GM18867 (cell line): Measurements from ENCODE around the gene MIEF1.

ENCODE experiments used
- ATAC-seq: cut with Tn5 transposase; IDR thresholded peaks from one replicate; pipeline ENCODE4 v1.9.1; 2021; ENCODE audit warnings: mild to moderate bottlenecking, moderate library complexity; ENCODE audit not compliant: unreplicated experiment

MIEF1 gene

GRCh38 chr22:39502109-39502788, at the start of gene MIEF1:
Gene MIEF1 (plus strand): TSS chr22:39502290. CDS start chr22:39511295, 9,005 bp downstream.
- peak; percentile 89 for ATAC-seq

DNA sequence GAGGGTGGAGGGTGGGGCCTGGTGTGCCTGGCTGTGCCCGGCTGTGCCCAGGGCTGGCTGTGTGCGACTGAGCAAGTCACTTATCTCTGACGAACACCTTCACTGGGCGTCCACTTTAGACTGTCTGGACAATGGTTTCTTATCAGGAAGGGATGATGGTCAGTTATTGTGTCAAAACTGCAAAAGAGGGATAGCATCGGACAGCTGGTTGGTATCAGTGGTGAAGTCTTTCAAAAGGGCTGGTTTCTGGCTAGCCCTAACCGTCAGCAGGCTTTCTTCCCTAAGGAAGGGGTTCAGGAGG, 49.4 kb upstream of the MIEF1 start:
- no peak for ATAC-seq

DNA sequence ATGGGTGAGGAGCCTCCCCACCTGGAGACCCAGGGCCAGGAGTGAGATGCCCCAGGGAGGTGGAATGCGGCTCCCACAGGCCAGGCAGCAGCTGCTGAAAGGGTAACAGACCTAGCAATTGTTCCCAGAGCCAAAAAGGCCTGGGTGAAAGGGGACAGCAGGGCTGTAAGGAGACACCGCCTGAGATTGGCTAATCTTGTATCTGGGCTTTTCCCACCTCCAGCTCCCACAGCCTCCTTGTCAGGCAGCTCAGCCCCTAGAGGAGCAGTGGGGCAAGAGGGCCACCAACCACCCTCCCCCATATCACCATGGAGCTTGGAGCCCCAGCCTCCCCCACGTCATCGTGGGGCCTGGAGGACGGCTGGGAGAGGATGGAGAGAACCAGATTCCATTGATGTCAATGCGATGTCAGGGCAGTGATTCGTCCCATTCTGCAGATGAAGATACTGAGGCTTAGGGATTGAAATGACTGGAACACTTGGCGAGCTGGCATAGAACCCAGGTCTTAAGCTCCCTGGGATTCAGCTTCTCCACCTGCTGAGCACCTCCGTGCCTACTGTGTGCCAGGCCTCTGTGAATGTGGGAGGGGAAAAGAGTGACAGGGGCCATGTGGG, 48.2 kb upstream of the MIEF1 start:
- ATAC-seq = no peak

GRCh38 chr22:39454385-39454871, 47.7 kb upstream of the MIEF1 start:
- ATAC-seq = no peak

DNA sequence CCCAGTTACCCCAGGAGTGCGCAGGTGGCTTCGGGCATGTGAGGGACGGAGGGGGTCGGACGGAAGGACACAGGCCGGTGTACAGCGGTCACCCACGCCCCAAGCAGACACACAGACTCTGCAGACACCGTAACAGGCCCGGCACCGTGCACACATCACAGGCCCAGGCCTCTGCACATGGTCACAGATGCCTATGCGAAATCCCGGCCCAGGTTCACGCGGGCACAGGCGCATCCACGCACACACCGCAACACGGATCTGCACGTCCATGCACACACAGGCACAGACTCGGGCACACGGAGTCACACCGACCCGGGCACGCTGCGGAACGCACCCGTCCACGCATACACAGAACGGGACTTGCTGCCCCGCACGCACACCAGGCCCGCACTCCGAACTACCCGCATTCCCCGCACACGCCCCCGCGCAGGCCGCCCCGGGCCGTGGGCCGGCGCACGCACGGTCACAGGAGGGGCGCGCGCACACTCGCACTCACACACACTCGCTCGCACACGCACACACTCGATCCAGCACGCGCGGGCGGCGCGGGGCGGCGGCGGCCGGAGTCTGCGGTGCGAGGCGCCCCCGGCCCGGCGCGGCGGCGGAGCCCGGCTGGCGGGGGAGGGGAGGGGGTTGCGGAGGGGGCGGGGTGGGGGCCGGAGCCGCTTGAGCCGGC, 45.4 kb upstream of the MIEF1 start, which contains the start of gene MGAT3:
Gene MGAT3 (plus strand): TSS at position 491 of the 676 bp plus-strand sequence. CDS start 30,336 bp downstream, outside the sequence.
- ATAC-seq = no peak

DNA sequence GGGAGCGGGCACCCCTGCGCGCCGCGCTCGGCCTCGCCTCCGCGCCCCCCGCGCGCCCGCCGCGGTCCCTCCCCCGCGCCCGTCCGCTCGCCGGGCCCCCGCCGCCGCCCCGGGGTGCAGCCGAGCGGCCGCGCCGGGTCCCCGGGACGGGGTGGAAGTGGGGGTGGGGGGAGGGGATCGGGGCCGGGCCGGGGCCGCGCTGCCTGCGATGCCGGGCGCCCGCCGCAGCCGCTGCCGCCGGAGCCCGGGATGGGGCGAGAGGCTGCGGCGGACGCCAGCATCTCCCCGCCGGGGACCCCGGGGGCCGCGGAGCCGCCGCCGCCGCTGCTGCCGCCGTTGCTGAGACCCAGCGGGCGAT, 44.9 kb upstream of the MIEF1 start:
- ATAC-seq = no peak

DNA sequence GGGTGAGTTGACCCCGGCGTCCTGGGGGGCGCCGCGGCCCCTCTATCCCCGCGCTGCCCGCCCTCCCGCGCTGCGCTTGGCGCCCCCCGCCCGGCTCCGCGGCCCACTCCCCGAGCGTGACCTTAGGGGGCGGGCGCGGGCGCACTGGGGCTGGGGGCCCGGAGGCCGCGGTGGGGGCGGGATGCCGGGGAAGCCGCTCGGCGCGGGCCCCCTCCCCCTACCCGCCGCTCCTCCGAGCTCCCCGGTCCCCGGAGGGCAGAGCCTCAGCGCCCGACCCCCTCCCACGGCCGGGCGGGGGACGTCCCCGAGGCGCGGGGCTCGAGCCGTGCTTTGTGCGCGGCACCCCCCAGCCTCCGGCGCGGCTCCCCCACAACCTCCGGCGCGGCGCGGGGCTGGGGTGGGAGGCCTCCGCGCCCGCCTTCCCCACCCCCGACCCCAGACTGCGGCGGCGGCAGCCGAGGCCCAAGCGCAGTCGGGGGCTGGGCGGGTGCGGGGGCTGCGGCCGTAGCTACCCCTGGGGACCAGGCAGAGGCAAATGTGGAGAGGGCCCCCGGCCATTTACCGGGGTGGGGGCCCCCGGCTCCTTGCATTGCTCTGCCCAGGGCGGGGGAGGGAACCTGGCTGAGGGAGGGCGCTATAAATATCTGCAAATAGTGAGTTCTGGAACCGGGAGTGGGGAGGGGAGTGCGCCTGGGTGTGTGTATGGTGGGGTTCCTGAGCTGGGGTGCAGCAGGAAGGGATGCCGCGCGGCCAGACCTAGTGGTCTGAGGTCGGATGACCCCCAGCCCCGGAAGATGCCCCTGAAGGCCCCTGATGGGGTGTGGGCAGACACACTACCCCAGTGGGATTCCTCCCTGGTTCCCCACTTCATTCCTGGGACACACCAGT, 44.3 kb upstream of the MIEF1 start:
- ATAC-seq = no peak

GRCh38 chr22:39458444-39459083, 43.5 kb upstream of the MIEF1 start:
- ATAC-seq = no peak

DNA sequence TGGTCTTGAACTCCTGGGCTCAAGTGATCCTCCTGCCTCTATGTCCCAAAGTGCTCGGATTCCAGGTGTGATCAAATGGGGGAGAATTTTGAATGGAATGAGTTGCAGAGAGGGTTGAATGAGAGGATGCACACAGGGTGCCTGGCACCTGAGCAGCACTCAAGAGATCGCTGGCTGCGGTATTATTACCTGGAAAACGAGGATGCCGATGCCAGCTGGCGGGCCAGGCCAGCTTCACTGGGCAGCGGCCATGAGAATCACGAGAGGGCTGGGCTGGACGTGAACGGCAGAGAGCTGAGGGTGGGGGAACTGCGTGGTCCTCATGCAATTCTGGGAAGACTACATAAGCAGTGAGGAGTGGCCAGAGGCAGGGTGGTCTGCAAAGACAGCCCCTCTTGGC, 42.4 kb upstream of the MIEF1 start:
- ATAC-seq = no peak

DNA sequence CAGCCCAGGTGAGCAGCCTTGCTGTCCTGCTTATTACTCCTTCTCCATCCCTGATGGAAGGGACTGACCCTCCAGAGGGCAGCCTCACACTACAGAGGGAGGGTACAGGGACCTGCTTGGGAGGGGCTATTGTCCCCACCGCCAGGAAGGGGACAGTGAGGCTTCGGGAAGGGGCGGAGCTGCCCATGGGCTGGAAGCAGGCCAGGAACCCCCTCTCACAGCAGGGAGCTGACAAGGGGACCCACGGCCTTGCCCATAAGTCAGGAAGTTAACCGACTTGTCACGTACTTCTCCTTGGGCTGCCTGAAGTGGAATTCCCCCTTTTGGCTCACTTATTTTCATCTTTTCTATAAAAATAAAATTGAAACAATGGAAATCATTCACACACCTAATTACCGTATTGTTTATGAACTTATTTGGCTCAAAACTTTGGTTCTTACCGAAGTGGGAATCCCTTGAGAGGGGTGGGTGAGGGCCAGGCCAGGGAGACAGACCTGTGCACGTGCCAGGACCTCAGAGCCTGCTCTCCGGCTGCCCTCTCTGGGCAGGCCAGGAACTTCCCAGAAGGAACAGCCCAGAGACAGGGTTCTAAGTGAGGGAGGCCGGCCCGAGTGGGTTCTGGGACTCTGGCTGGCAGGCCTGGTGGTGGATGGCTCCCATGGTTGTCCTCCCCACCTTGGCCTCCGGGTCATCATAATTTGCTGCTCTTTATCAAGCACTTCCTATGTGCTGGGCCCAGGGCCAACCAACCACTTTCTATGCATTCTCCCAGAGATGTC, 39.5 kb upstream of the MIEF1 start:
- no peak for ATAC-seq

DNA sequence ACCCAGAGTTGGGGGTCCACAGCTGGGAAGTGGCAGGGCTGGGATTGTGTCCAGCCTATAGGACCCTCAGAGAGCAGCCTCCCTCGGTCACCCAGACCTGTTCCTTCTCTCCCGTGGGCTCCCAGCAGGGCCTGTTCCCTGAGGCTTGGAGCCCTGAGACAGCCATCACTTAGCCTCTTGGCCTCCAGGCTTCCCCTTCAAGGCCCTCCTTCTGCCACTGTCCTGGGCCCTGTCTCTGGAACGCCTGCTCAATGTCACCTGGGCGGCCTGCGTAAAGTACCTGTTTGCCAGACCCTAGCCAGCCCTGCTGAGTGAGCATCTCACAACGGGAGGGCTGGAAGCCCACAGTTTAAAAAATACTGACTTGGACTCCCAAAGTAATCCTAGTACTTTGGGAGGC, 38.8 kb upstream of the MIEF1 start:
- no peak for ATAC-seq

DNA sequence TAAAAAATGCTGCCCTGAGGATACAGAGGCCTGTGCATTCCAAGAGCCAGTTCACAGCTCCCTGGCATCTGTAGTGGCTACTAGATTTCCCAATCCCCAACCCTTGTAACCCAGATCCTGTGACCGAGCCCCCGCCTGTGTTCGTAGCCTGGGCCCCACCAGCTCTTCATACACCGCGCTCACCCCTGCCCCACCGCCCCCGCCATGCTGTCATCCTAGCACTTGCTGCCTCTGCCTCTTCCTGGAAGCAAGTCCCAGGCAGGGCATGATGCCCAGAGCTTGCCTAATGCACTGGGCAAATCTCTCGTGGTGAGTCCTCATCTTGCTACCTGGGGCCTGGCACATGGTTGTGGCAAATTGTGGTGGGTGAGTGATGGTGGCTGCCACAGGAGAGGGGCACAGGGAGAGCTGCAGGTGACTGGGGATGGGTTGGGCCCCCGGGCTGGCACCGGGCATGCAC, 38.1 kb upstream of the MIEF1 start:
- no peak for ATAC-seq

DNA sequence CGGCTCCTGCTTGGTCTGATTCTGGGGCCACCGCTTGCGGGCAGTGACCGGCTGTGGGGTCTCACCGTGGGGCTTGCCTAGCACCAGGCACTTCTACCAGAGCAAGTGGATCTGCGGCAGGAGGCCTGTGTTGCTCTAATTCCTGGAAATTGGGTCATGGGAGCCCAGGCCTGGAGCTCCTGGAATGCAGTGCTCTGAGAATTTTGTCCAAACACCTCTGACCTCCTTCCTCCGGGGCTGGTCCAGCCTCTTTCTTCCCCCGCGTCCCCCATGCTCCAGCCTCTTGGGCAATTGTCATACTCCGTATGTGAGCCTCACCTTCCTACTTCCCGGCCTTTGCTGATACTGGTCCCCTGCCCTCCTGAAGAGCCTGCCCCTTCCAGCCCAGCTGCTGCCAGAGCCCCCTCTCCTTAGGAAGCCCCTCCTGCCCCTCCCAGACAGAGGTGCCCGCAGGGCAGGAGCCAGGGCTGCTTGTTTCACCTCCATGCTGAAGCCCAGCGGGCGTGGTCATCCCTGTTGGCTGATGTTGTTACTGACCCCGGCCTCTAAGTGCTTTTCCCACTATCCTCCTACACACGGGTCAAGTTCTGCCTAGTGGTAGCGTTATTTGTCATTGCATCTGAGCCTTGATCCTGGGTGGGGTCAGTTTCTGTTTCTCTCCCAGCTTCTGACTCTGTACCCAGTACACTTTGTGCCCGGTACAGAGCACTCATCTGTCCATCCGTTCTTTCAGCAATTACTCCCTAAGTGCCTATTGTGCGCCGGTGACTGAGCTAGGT, 35.7 kb upstream of the MIEF1 start:
- no peak for ATAC-seq

DNA sequence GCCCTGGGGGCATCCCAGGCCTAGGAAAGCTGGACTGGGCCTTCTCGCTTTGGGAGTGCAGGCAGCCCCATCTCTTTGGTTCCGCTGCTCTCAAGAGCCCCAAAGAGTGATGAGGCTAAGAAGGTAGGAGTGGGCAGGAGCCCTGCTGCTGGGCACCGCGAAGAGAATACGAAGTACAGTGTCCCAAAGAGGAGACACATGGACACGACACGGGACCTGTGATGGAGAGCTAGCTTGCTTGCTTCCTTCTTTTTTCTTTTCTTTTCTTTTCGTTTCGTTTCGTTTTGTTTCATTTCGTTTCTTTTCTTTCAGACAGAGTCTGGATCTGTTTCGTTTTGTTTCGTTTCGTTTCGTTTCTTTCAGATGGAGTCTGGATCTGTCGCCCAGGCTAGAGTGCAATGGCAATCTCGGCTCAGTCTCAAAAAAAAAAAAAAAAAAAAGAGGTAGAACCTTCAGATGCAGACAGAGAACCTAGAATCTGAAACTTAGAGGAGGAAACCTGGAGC, 34.6 kb upstream of the MIEF1 start:
- no peak for ATAC-seq

GRCh38 chr22:39468487-39469325, 33.4 kb upstream of the MIEF1 start:
- ATAC-seq = no peak

GRCh38 chr22:39469326-39469680, 32.8 kb upstream of the MIEF1 start:
- no peak for ATAC-seq

GRCh38 chr22:39469681-39470450, 32.2 kb upstream of the MIEF1 start:
- no peak for ATAC-seq
